Measurements from ENCODE around the gene AVL9. TPM values are rescaled to one million over a fixed set of nuclear protein-coding genes. Genes with fewer than 3 reads are reported as not detected.
A peak's percentile ranks its signal among the peaks of the same experiment; 100 is the strongest.

The AVL9 gene
- total RNA-seq, 2 experiments from 2014 or later: 23.3 to 25.4 TPM

GRCh38 chr7:32476816-32477648, 18.3 kb upstream of the AVL9 start:
- no peaks in the 10 kb centered on the region for H3K36me3 Mint-ChIP-seq (ENCODE audit: low read depth)
- no peaks in the 10 kb centered on the region for H3K4me1 Mint-ChIP-seq (ENCODE audit: low read depth)
- H3K27ac Mint-ChIP-seq: no peak overlapping the region
- H3K4me1 ChIP-seq (ENCODE audit: insufficient read depth, low read length): no peaks in the 10 kb centered on the region
- CTCF ChIA-PET: no interaction called here
- no peak overlapping the region for H3K27ac ChIP-seq (ENCODE audit: low read depth in 1 of 2, low read length in 2 of 2)
- H3K9me3 Mint-ChIP-seq: no peaks in the 10 kb centered on the region
- no peaks in the 10 kb centered on the region for H3K9me3 ChIP-seq (ENCODE audit: control insufficient read depth in 1 of 2, insufficient read depth in 1 of 2, low read length in 2 of 2)
- no peaks in the 10 kb centered on the region for H3K27me3 ChIP-seq (ENCODE audit: control insufficient read depth in 1 of 2, insufficient read depth in 2 of 2, low read length in 2 of 2)
- no peak overlapping the region for H3K4me3 Mint-ChIP-seq
- no peak for TF ChIP-seq CTCF (IDR thresholded peaks at IDR 0.05)
- no peaks in the 10 kb centered on the region for H3K36me3 ChIP-seq (ENCODE audit: insufficient read depth, low read length)
- DNase-seq (no peak), ATAC-seq (ENCODE audit: poor library complexity) (no peak)
- intact Hi-C loops (cut with DNase I, micrococcal nuclease): loop anchor here in 1 of 2 experiments (5.0 kb wide), 1 partner anchor 265 kb away; no protein-coding TSS in a partner anchor
- H3K27me3 Mint-ChIP-seq: no peaks in the 10 kb centered on the region
- no peak overlapping the region for H3K4me3 ChIP-seq (ENCODE audit: low read length)
- POLR2A ChIA-PET: no interaction called here

- TF ChIP-seq CTCF (IDR thresholded peaks at IDR 0.05): no peak
- no peaks in the 10 kb centered on the region for H3K36me3 ChIP-seq (ENCODE audit: insufficient read depth, low read length)
- DNase-seq: no peak
- no peaks in the 10 kb centered on the region for H3K9me3 Mint-ChIP-seq
- no peak overlapping the region for H3K4me3 Mint-ChIP-seq
- H3K27me3 Mint-ChIP-seq: no peaks in the 10 kb centered on the region
- intact Hi-C loops (cut with DNase I, micrococcal nuclease): loop anchor here in 1 of 2 experiments (5.0 kb wide), 1 partner anchor 265 kb away; no protein-coding TSS in a partner anchor
- H3K4me1 Mint-ChIP-seq (ENCODE audit: low read depth): no peaks in the 10 kb centered on the region
- CTCF ChIA-PET: no interaction called here
- H3K9me3 ChIP-seq (ENCODE audit: control insufficient read depth in 1 of 2, insufficient read depth in 1 of 2, low read length in 2 of 2): no peaks in the 10 kb centered on the region
- H3K27me3 ChIP-seq (ENCODE audit: control insufficient read depth in 1 of 2, insufficient read depth in 2 of 2, low read length in 2 of 2): no peaks in the 10 kb centered on the region
- POLR2A ChIA-PET: no interaction called here
- H3K4me1 ChIP-seq (ENCODE audit: insufficient read depth, low read length): no peaks in the 10 kb centered on the region
- H3K4me3 ChIP-seq (ENCODE audit: low read length): no peak overlapping the region
- no peak overlapping the region for H3K27ac ChIP-seq (ENCODE audit: low read depth in 1 of 2, low read length in 2 of 2)
- H3K27ac Mint-ChIP-seq: no peak overlapping the region
- ATAC-seq (ENCODE audit: poor library complexity): no peak
- H3K36me3 Mint-ChIP-seq (ENCODE audit: low read depth): no peaks in the 10 kb centered on the region
Observed at GRCh38 chr7:32477649-32477980, 17.7 kb upstream of the AVL9 start.

GRCh38 chr7:32479574-32480200, 15.6 kb upstream of the AVL9 start:
- Mint-ChIP-seq H3K9me3 (no peaks in the 10 kb centered on the region), H3K4me3 (no peak overlapping the region), H3K27ac (no peak overlapping the region), H3K4me1 (ENCODE audit: low read depth) (no peaks in the 10 kb centered on the region), H3K36me3 (ENCODE audit: low read depth) (peaks cover 4% of the 10 kb centered on the region), H3K27me3 (no peaks in the 10 kb centered on the region)
- POLR2A ChIA-PET: no interaction called here
- no peaks in the 10 kb centered on the region for H3K36me3 ChIP-seq (ENCODE audit: insufficient read depth, low read length)
- no peak overlapping the region for H3K4me3 ChIP-seq (ENCODE audit: low read length)
- no peaks in the 10 kb centered on the region for H3K9me3 ChIP-seq (ENCODE audit: control insufficient read depth in 1 of 2, insufficient read depth in 1 of 2, low read length in 2 of 2)
- TF ChIP-seq CTCF (IDR thresholded peaks at IDR 0.05): peak; percentile 35
- H3K27me3 ChIP-seq (ENCODE audit: control insufficient read depth in 1 of 2, insufficient read depth in 2 of 2, low read length in 2 of 2): no peaks in the 10 kb centered on the region
- intact Hi-C loops (cut with DNase I, micrococcal nuclease): loop anchor here in 1 of 2 experiments (5.0 kb wide), 1 partner anchor 267 kb away; no protein-coding TSS in a partner anchor
- ATAC-seq (ENCODE audit: poor library complexity) (no peak), DNase-seq (peak in 4 of 14 experiments; percentile 5 to 45 (median 24))
- CTCF ChIA-PET: interaction anchor here (1.2 kb wide), 1 partner anchor 10 kb away, joined by 4 read pairs; the partner anchor contains the start of gene LSM5
- no peaks in the 10 kb centered on the region for H3K4me1 ChIP-seq (ENCODE audit: insufficient read depth, low read length)
- no peak overlapping the region for H3K27ac ChIP-seq (ENCODE audit: low read depth in 1 of 2, low read length in 2 of 2)

Data from CD4-positive, alpha-beta T cell (primary cell).